Raji (cell line): ENCODE results near the gene SCUBE3.

ENCODE experiments used
- POLR2A ChIP-seq: IDR thresholded peaks from 2 replicates; pipeline ENCODE4 v1.6.1; 2011; ENCODE audit warnings: low read depth, low read length, control low read depth; ENCODE audit not compliant: insufficient read depth

Gene SCUBE3

DNA sequence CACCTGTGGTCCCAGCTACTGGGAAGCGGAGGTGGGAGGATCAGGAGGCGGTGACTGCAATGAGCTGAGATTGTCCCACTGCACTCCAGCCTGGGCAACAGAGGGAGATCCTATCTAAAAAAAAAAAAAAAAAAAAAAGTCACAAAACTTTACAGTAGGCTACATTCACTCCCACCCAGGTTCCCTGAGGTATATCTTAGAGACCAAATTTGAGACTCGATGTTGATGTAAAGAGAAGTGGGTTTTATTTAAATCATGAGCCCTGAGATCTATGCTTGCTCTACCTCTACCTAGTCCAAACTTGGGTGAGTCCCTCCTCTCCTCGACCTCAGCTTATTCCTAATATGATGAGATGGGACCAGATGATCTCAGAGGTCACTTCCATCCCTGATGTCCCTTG, 75.1 kb downstream of the SCUBE3 start:
- no peak for TF ChIP-seq POLR2A

DNA sequence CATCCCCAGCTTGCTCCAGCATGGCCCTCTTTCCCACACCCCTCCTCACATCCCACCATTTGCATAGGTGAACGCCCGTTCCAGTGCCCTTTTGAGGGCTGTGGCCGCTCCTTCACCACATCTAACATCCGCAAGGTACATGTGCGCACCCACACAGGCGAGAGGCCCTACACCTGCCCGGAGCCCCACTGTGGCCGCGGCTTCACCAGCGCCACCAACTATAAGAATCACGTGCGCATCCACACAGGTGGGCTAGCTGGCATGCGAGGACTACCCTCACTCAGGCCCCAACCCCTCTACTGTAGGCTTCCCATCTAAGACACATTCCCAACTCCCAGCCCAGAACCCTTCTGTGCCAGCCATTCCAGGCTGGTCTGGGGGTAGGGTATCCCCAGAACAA, 77.7 kb downstream of the SCUBE3 start:
- TF ChIP-seq POLR2A = no peak

DNA sequence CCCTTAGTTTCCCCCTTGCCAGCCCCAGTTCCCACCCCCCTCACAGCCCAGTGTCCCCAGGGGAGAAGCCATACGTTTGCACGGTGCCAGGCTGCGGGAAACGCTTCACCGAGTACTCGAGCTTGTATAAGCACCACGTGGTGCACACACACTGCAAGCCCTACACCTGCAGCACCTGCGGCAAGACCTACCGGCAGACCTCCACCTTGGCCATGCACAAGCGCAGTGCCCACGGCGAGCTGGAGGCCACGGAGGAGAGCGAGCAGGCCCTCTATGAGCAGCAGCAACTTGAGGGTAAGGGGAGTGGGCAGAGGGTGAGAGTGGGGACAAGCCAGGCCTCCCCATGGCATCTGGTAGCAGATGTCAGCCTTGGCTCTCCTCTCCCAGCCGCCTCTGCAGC, 78.7 kb downstream of the SCUBE3 start:
- TF ChIP-seq POLR2A = no peak

DNA sequence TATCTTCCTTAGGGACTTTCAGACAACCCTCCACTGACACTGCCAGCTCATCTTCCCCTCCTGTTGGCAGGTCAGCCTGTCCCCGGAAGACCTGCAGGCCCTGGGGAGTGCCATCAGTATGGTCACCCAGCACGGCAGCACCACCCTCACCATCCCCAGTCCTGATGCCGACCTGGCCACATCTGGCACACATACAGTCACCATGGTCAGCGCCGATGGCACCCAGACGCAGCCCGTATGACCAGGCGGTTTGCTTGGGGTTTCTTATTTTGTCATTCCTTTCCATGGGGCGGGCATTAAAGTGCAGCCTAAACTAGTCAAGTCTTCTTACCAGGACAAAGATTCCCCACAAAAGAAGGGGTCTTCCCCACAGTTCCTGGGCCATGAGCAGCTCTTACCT, 79.9 kb downstream of the SCUBE3 start:
- TF ChIP-seq POLR2A = no peak

DNA sequence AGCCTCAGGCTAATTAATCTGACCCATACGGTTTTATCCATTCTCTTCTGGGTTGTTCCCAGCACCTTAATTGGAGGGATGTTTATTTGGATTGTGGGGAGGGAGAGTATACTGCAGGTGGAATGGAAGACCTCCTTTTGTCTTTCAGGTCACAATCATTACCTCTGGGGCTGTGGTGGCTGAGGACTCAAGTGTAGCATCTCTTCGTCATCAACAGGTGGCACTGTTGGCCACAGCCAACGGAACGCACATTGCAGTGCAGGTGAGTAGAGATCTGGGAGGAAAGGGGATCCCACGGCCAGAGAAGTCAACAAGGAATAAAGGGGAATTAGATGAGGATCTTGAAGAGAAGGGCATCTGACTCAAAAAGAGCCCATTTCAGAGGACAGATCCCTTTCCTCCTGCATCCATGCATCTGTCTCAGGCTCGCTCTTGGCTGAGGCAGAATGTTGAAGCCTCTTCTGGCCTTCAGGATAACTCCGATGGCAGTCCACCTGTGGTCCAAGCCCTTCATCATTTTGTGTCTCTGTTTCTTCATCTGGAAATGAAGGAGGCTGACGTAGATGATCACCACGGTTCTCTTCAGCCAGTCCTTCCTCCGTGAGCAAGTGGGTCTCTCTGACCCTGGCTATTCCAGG, 80.7 kb downstream of the SCUBE3 start:
- TF ChIP-seq POLR2A = no peak

DNA sequence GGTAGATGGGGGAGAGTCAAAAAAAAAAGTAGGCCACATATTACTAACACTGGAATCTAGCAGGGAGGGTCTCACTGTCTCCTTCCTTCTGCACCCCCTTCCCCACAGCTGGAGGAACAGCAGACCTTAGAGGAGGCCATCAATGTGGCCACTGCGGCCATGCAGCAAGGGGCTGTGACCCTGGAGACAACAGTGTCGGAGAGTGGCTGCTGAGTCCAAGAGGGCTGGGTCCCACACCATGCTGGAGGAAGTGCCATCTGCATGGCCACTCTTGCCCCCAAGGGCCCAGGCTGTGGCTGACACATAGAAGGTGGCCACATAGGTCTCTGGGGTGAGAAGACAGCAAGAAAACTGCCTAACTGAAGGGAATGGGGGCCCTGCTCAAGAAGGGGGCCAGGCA, 81.3 kb downstream of the SCUBE3 start:
- TF ChIP-seq POLR2A = no peak

DNA sequence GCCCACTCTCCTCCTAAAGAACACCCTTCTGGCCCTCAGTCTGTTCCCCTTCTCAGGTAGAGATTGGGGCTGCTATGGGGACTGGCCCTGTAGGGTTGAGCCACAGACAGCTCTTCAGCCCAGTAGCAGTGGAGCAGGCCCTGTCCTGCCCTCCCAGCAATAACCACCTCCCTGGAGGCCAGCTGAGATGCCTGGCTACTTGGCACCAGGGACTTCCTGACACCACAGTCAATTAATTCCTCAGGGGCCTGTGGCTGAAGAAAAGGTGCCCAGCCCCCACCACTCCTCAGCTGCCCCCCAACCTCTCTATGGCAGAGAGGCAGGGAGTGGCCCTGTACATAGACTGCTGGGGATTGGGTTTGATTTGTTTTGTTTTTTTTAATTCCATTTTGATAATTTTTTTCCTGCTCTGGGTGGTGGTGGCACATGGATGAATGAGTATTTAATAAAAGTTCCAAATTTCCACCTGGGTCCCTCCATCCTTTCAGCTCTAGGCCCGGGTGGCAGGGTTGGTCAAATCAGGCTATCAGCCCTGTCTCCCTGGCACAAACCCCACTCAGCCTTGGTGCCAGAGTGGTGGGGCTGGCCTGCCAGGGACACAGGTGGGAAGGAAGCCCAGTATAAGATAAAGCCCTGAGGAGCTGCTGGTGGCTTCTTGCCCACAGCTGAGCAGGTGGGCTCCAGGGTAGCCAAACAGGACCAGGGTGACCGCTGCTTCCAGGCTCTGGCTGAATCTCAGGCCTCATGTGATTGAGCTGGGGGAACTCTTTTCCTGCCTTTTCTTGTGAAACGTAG, 82.0 kb downstream of the SCUBE3 start:
- TF ChIP-seq POLR2A = no peak

DNA sequence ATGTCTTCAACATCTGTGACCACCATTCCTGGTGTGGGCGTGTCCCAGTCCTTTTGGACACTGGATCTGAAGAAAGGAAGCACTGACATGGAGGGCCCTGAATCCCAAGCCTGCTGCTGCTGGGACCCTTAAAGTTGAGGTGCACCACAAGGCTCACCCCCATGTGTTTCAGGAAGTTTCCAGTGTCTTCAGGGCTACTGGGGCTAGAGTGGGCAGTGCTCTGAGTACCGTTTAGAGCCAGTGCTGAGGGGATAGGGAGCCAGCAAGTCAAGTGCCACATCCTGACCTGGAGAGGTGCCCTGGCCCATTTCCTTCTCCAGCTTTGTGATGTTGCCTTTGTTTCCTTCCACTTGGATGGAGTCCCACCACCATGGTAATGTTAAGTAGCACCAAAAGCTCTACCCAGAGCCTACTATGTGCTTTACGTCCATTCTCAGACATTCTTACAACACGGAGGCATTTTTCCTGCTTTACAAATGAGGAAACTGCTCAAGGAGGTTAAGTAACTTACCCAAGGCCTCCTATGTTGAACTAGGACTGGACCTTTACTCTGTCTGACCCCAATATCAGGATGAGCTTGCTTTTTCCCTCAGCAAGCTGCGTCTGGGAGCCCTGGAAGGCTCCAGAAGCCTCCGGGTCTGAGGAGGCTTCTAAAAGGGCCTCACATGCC, 83.3 kb downstream of the SCUBE3 start:
- TF ChIP-seq POLR2A = no peak

DNA sequence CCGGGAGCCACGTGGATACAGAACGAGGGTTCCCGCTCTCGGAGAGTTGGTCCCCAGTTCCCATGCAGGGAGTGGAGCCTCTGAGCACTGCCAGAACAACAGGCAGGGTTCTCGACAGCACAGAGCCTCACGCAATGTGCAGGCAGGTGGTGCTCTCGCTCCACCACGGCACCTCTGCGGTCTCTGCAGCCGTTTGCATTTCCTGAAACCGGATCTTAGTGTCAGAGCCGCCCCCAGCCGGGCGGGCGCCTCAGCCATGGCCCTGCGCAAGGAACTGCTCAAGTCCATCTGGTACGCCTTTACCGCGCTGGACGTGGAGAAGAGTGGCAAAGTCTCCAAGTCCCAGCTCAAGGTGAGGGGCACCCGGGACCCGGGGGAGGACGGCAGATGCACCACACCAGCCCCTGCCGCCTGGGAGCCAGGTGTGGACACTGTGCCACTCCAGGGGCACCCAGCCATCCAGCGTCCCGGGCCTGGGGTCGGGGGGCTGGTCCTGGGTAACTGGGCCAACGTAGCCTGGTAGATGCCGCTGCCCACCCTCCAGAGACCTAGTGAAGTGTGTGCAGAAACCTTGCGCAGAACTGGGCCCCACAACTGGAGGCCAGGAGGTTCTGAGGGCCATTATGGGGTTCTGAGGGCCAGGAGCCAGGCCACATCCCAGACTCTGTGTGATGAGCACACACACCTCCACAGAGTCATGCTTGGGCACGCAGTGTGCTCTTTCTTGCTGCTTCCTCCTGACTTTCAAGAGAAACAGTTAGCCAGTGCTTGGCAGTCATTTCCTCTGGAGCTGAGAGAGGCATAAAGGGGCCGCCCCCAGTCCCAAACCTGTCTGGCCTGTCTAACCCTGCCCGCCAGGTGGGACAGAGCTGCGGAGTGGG, 84.1 kb downstream of the SCUBE3 start, which contains the start of gene DEF6:
Gene DEF6, plus strand, starts transcription at position 218 of the 881 bp plus-strand sequence. Its CDS starts 39 bp downstream, at position 257.
- TF ChIP-seq POLR2A = peak; percentile 77

DNA sequence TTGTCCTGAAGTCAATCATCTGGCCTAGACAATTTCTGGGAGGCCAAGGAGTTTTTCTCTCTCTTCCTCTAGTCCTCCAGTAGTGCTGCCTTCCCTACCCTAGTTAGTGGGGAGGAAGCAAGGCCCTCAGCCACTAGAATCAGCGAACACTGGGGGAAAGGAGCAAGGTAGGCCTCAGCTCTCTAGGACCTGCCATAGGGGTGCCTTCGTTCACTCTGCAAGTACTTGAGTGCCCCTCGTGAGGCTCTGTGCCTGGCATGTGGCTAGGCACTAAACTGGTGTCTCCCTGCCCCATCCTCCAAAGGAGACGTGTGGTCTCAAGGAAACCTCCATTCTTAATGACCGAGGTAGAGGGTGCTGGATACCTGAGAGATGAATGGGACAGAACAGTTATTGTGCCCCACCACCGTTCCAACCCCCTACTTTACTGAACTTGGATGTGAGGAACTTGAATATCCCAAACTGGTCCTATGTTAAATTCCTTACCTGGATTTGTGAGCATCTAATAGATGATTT, 84.9 kb downstream of the SCUBE3 start:
- TF ChIP-seq POLR2A = no peak

DNA sequence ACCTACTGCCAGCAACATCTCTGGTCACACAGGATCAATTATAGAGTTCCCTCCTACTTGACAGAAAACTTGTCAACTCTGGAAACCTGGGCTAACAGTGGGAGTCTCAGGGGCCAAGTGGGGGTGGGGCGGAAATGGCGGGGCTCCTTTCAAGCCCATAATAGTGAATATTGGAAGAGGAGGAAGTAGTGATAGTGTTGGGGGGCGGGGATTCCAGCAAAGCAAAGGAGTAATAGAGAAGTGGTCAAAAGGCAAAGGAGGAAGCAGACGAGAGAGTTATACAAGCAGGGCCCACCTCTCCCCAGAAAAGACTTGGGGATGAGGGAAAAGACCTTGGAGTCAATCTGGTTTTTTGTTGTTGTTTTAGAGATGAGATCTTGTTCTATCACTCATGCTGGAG, 85.9 kb downstream of the SCUBE3 start:
- no peak for TF ChIP-seq POLR2A

DNA sequence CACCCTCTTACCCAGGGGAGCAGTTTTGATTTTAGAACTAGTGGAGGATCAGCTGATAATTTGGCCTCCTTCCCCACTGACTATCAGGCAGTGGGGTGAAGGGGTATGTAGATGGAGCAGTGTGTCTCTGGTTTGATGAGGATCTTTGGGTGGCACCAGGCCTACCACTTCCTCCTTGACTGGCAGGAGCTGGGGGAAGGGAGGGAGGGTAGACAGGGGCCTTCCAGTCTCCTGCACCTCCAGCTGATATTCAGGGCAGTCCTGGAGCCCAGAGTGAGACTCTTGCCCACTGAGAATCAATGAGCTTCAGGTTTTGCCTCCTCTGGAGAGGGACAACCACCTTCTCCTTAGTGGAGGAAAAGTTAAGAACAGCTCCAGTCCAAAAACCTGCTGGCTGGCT, 87.1 kb downstream of the SCUBE3 start:
- TF ChIP-seq POLR2A = no peak
